Tibial artery (tissue), 4 donors: ENCODE results near the gene RPL10A.

Experiments
- DNase-seq, 2 donors: peaks; one replicate each; pipeline ENCODE4 v3.0.0-alpha.2; 2019
- H3K27ac ChIP-seq, 2 donors: fragments of 200-600 bp; sonication (generic) in 1 of 2; 1 replicate in 1 of 2; 2 replicates in 1 of 2; pipeline ENCODE4 v1.5.1; 2018 to 2019; ENCODE audit warnings: mild to moderate bottlenecking in 1 of 2
- H3K27me3 ChIP-seq, 2 donors: fragments of 200-600 bp; sonication (generic) in 1 of 2; one replicate each; pipeline versions ENCODE4 v1.5.1 to v1.6.0; 2016 to 2019
- H3K36me3 ChIP-seq, 3 donors: fragments of 200-600 bp; sonication (generic) in 2 of 3; one replicate each; pipeline ENCODE4 v1.5.1; 2016 to 2019; ENCODE audit warnings: mild to moderate bottlenecking in 2 of 3
- H3K4me1 ChIP-seq, 4 donors: fragments of 200-600 bp; sonication (generic) in 2 of 4; 1 replicate in 3 of 4; 2 replicates in 1 of 4; pipeline ENCODE4 v1.5.1; 2016 to 2019
- H3K4me3 ChIP-seq, 2 donors: fragments of 200-600 bp; sonication (generic) in 1 of 2; 1 replicate in 1 of 2; 2 replicates in 1 of 2; pipeline ENCODE4 v1.5.1; 2018 to 2019; ENCODE audit warnings: mild to moderate bottlenecking in 2 of 2
- H3K9me3 ChIP-seq, 3 donors: fragments of 200-600 bp; sonication (generic) in 1 of 3; one replicate each; pipeline ENCODE4 v1.5.1; 2016 to 2019
- CTCF ChIP-seq, 2 experiments: fragments of 200-600 bp in 1 of 2; fragments of 450-650 bp in 1 of 2; IDR thresholded peaks; one replicate each; pipeline ENCODE4 v1.5.1; 2017 to 2019; ENCODE audit warnings: antibody characterized with exemption in 2 of 2, mild to moderate bottlenecking in 1 of 2, moderate library complexity in 1 of 2
- intact Hi-C: fragments of 100-400 bp; cut with DNase I; formaldehyde crosslinking; loops from one replicate; pipeline ENCODE4 v1.15.0; 2023; ENCODE audit warnings: low total_unique reads

Gene RPL10A

GRCh38 chr6:35474942-35475570, 6.9 kb downstream of the RPL10A start:
- no peak for TF ChIP-seq CTCF (IDR thresholded peaks at IDR 0.05)
- H3K9me3 ChIP-seq, result no peaks in the 10 kb centered on the region
- no peak overlapping the region for H3K27ac ChIP-seq
- H3K36me3 ChIP-seq, result peaks cover 60 to 100% (median 80%) of the 10 kb centered on the region in 3 donors
- no peak overlapping the region for H3K4me3 ChIP-seq
- DNase-seq, result no peak
- H3K27me3 ChIP-seq, result no peaks in the 10 kb centered on the region
- intact Hi-C loops, result no loop called here
- peaks cover 0 to 30% (median 19%) of the 10 kb centered on the region in 4 donors for H3K4me1 ChIP-seq

GRCh38 chr6:35475573-35475972, 7.4 kb downstream of the RPL10A start:
- intact Hi-C loops, result no loop called here
- H3K36me3 ChIP-seq, result peaks cover 60 to 100% (median 78%) of the 10 kb centered on the region in 3 donors
- no peak for DNase-seq
- no peak overlapping the region for H3K4me3 ChIP-seq
- H3K9me3 ChIP-seq, result no peaks in the 10 kb centered on the region
- no peaks in the 10 kb centered on the region for H3K27me3 ChIP-seq
- TF ChIP-seq CTCF (IDR thresholded peaks at IDR 0.05), result no peak
- peaks cover 0 to 25% (median 15%) of the 10 kb centered on the region in 4 donors for H3K4me1 ChIP-seq
- no peak overlapping the region for H3K27ac ChIP-seq

GRCh38 chr6:35476004-35476403, 7.8 kb downstream of the RPL10A start:
- no peaks in the 10 kb centered on the region for H3K27me3 ChIP-seq
- H3K9me3 ChIP-seq, result no peaks in the 10 kb centered on the region
- peaks cover 0 to 23% (median 11%) of the 10 kb centered on the region in 4 donors for H3K4me1 ChIP-seq
- DNase-seq, result no peak
- intact Hi-C loops, result no loop called here
- no peak overlapping the region for H3K4me3 ChIP-seq
- TF ChIP-seq CTCF (IDR thresholded peaks at IDR 0.05), result no peak
- H3K27ac ChIP-seq, result no peak overlapping the region
- H3K36me3 ChIP-seq, result peaks cover 56 to 99% (median 76%) of the 10 kb centered on the region in 3 donors

- Histone ChIP-seq H3K36me3 (peaks cover 52 to 99% (median 68%) of the 10 kb centered on the region in 3 donors), H3K4me1 (peaks cover 0 to 12% (median 6%) of the 10 kb centered on the region in 4 donors), H3K27me3 (no peaks in the 10 kb centered on the region), H3K9me3 (no peaks in the 10 kb centered on the region), H3K27ac (no peak overlapping the region), H3K4me3 (no peak overlapping the region)
- DNase-seq, result no peak
- TF ChIP-seq CTCF (IDR thresholded peaks at IDR 0.05), result no peak
- intact Hi-C loops, result no loop called here
These were observed 8.8 kb downstream of the RPL10A start for GRCh38 chr6:35477028-35477427.

GRCh38 chr6:35477551-35478179, 9.5 kb downstream of the RPL10A start:
- intact Hi-C loops, result no loop called here
- peaks cover 0 to 6% (median under 1%) of the 10 kb centered on the region in 4 donors for H3K4me1 ChIP-seq
- H3K27ac ChIP-seq, result no peak overlapping the region
- no peak for TF ChIP-seq CTCF (IDR thresholded peaks at IDR 0.05)
- H3K9me3 ChIP-seq, result no peaks in the 10 kb centered on the region
- no peak overlapping the region for H3K4me3 ChIP-seq
- no peak for DNase-seq
- peaks cover 49 to 97% (median 68%) of the 10 kb centered on the region in 3 donors for H3K36me3 ChIP-seq
- no peaks in the 10 kb centered on the region for H3K27me3 ChIP-seq
